Measurements from ENCODE around the gene OR5AK2. TPM values are rescaled to one million over a fixed set of nuclear protein-coding genes. Genes with fewer than 3 reads are reported as not detected.
"Not testable (repeated sequence)": the region's sequence is repeated elsewhere in the genome, so short reads cannot be mapped to it uniquely, and the experiment has no call there.

Gene OR5AK2, protein sequence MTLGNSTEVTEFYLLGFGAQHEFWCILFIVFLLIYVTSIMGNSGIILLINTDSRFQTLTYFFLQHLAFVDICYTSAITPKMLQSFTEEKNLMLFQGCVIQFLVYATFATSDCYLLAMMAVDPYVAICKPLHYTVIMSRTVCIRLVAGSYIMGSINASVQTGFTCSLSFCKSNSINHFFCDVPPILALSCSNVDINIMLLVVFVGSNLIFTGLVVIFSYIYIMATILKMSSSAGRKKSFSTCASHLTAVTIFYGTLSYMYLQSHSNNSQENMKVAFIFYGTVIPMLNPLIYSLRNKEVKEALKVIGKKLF
- total RNA-seq, result not detected
- long read RNA-seq, result 0 reads

DNA sequence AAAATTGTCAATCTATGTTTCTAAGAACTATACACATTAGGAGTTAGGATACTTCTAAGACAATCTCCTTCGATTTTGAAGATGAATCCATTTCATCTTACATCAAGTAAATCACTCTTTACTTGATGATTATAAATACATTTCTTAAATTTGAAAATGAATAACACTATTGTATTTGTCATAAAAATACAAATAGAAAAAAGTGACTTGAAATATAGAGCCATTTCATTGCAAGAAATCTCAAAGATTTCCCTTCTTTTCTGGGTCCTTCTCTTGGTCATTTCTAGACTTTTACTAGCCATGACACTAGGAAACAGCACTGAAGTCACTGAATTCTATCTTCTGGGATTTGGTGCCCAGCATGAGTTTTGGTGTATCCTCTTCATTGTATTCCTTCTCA is at the start of gene OR5AK2:
OR5AK2 (plus strand) TSS at position 301 of the 400 bp plus-strand sequence; CDS start at position 301, 0 bp downstream.
- ATAC-seq (ENCODE audit: poor library complexity) (no peak), DNase-seq (no peak)
- intact Hi-C loops (cut with DNase I), result no loop called here

DNA sequence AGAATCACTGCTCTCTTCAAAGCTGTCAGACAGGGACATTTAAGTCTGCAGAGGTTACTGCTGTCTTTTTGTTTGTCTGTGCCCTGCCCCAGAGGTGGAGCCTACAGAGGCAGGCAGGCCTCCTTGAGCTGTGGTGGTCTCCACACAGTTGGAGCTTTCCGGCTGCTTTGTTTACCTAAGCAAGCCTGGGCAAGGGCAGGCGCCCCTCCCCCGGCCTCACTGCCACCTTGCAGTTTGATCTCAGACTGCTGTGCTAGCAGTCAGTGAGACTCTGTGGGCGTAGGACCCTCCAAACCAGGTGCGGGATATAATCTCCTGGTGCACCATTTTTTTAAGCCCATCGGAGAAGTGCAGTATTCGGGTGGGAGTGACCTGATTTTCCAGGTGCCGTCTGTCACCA is 43.2 kb upstream of the OR5AK2 start:
- intact Hi-C loops (cut with DNase I); DNase-seq; ATAC-seq (ENCODE audit: poor library complexity): not testable (repeated sequence)

DNA sequence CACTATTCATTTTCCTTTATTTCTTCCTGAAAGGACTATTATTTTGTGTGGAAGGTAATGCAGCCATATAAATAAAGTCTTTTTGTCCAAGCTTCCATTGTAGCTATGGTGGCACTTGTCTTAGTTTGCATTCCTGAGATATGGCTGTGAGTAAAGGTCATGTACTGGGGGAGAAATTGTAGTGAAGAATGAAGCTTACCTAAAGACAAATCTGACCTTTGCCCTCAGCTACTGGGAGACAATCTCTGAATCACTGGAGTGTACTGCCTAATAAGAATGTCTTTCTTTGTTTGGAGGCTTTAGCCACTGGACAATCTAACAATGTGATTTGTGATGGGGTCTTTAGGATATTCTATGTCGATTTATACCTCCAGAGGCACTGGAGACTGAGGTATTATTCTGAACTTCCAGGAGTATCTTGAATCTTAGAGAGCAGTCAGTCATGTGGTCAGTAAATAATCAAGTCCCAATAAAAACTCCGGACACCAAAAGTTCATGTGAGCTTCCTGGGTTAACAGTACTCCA is 39.7 kb upstream of the OR5AK2 start:
- DNase-seq (no peak), ATAC-seq (ENCODE audit: poor library complexity) (no peak)
- intact Hi-C loops (cut with DNase I), result no loop called here

DNA sequence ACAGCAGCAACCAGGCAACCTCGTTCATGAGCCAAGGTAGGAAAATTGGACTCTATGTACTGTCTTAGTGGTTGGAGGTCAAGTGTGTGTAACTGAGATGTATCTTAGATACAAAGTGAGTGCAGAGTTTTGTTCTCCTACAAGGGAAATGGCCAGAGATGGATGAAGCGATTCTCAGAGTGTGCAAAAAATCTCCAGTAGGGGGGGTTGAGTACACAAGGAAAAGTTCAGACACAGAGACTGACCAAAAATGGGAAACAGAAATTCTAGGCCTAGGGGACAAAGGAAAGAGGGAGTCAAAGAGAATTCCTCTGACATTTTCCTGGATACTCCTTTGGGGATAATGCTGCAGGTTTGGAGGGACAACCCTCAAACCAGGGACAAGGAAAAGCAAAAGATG is 38.2 kb upstream of the OR5AK2 start:
- intact Hi-C loops (cut with DNase I), result no loop called here
- DNase-seq (no peak), ATAC-seq (ENCODE audit: poor library complexity) (no peak)

DNA sequence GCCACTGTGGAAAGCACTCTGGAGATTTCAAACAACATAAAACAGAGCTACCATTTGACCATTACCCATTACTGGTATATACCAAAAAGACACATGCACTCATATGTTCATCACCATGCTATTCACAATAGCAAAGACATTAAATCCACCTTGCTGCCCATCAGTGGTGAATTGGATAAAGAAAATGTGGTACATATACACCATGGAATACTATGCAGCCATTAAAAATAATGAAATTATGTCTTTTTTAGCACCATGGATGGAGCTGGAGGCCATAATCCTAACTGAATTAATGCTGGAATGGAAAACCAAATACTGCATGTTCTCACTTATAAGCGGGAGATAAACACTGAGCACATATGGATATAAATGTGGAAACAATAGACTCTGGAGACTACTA is 34.8 kb upstream of the OR5AK2 start:
- ATAC-seq (ENCODE audit: poor library complexity); DNase-seq; intact Hi-C loops (cut with DNase I): not testable (repeated sequence)

DNA sequence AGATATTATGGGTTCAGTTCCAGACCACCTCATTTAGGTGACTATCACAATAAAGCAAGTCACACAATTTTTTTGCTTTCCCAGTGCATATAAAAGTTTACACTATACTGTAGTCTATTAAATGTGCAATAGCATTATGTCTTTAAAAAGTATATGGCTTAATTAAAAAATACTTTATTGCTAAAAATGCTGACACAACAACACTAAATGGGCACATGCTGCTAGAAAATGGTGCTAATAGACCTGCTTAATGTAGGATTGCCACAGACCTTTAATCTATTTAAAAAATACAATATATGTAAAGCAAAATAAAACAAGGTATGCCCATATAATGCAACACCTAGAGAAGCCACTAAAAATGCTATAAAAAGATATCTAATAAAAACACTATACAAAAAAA is 27.1 kb upstream of the OR5AK2 start:
- intact Hi-C loops (cut with DNase I), result no loop called here
- ATAC-seq (ENCODE audit: poor library complexity) (no peak), DNase-seq (no peak)

DNA sequence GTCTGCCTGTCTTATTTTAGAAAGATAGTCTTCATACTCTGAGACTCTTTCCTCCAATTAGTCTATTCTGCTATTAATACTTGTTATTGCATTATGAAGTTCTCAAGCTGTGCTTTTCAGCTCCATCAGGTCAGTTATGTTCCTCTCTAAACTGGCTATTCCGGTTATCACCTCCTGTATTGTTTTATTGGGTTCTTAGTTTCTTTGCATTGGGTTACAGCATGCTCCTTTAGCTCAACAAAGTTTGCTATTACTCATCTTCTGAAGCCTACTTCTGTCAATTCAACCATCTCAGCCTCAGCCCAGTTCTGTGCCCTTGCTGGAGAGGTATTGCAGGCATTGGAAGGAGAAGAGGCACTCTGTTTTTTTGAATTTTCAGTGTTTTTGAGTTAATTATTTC is 21.0 kb upstream of the OR5AK2 start:
- no peak for DNase-seq
- ATAC-seq (ENCODE audit: poor library complexity), result no peak
- intact Hi-C loops (cut with DNase I), result no loop called here

DNA sequence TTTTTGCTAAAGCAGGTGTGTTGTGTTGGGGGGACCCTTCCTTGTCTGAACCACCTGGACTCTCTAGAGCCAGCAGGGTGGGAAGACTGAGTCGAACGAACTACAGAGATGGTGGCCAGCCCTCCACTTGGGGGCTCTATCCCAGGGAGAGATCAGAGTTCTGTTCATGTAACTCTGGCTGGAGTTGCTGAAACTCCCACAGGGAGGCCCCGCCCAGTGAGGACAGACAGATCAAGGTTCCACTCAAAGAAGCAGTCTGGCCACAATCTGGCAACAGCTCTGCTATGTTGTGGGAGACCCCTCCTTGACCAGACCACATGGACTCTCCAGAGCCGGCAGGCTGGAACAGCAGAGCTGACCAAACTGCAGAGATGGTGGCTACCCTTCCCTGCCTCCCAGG is 20.2 kb upstream of the OR5AK2 start:
- no peak for ATAC-seq (ENCODE audit: poor library complexity)
- DNase-seq, result no peak
- intact Hi-C loops (cut with DNase I), result no loop called here

DNA sequence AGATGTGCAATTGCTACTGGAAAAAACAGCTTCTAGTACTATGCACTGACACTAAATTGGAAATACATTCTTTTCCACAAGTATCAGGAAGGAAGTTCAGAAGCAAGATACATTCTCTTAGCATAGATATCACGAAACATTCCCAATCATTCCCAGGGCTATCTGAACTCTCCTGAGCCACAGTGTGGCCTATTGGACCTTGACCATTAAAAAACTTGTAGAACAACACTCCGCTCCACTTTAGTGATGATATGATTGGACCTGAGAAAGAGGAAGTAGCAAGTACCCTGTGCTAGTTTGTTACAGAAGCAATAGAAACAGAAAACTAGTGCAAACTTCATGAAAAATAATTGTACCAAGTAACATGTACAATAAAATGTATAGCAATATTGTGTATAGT is 11.4 kb upstream of the OR5AK2 start:
- no peak for ATAC-seq (ENCODE audit: poor library complexity)
- intact Hi-C loops (cut with DNase I), result no loop called here
- no peak for DNase-seq

DNA sequence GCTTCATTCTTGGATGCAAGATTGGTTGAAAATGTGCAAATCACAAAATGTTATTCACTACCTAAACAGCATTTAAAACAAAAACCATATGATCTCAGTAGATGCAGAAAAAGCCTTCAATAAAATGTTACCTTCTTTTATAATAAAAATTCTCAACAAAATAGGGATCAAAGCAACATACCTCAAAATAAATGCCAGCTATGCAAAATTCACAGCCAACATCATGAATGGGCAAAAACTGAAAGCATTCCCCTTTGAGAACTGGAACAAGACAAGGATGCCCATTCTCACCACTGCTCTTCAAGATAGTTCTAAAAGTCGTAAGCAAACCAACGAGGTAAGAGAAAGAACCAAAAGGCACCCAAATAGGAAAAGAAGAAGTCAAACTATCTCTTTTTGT is 2.0 kb downstream of the OR5AK2 start:
- intact Hi-C loops (cut with DNase I), result no loop called here
- ATAC-seq (ENCODE audit: poor library complexity), result no peak

DNA sequence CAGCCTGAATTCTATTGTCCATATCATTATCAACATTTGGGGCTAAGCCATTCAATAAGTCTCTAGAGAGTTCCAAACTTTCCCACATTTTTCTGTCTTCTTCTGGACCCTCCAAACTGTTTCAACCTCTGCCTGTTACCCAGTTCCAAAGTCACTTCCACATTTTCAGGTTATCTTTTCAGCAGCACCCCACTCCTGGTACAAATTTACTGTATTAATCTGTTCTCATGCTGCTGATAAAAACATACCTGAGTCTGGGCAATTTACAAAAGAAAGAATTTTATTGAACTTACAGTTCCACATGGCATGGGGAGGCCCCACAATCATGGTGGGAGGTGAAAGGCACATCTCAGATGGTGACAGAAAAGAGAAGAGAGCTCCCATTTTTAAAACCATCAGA is 5.8 kb downstream of the OR5AK2 start:
- no peak for DNase-seq
- no peak for ATAC-seq (ENCODE audit: poor library complexity)
- intact Hi-C loops (cut with DNase I), result no loop called here

More for the DNA sequence above, 2.0 kb downstream of the OR5AK2 start:
- no peak for DNase-seq

DNA sequence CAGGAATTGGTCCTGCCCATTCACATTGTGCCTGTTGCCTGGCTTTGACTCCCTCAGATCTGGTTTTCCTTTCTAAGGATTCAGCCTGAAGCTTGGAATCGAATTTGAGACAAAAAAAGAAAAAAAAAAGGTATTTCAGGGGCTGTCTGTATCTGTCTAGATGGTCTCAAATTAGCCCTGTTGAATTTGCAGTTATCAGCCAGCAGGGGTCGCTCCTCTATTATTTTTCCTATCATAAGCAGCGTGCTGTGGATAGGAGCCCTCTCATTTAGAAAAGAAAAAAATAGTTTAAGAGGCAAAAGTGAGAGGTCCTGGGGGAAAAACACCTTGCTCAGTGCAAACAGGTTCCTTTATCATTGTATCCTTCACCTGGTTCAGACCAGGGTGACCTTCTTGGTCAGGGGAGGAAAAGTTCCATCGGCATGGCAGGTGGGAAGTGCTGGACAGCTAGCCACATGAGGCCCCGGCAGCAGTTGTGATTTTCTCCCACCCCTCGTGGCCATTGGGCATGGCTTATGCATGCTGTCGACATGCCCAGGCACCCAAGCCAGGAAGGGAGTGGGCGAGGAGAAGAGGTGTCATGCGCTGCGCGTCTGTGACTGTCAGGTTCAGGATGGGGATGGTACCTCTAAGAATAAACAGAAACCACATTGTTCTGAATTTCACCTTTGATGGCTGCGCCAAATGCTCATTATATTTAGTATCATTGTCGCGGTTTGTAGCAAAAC is 13.1 kb downstream of the OR5AK2 start:
- no peak for ATAC-seq (ENCODE audit: poor library complexity)
- no peak for DNase-seq
- intact Hi-C loops (cut with DNase I), result no loop called here

DNA sequence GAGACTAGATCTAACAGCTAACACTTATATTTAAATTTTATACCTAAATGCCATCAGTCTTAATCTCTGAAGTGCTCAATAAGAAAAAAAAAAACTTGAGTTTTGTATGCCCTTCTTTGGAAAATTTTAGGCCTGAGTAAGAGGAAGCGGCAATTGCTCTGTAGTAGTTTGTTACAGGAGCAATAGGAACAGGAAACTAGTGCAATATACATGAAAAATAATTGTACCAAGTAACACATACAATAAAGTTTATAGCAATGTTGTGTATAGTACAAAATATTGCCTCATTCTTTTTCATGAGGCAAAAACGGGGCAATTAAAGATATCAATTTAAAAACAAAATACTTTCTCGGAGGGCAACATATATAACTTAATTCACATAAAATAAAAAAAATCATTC is 19.7 kb downstream of the OR5AK2 start:
- ATAC-seq (ENCODE audit: poor library complexity) (no peak), DNase-seq (no peak)
- intact Hi-C loops (cut with DNase I), result no loop called here

DNA sequence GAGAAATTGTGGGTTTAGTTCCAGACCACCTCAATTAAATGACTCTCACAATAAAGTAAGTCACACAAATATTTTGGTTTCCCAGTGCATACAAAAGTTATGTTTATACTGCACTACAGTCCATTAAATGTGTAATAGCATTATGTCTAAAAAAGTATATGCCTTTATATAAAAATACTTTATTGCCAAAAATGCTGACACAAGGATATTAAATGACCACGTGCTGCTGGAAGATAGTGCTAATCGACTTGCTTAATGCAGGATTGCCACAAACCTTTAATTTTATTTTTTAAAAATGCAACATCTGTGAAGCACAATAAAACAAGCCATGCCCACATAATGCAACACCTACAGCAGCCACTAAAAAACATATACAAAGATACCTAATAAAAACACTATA is 27.0 kb downstream of the OR5AK2 start:
- intact Hi-C loops (cut with DNase I), result no loop called here
- DNase-seq (no peak), ATAC-seq (ENCODE audit: poor library complexity) (no peak)

DNA sequence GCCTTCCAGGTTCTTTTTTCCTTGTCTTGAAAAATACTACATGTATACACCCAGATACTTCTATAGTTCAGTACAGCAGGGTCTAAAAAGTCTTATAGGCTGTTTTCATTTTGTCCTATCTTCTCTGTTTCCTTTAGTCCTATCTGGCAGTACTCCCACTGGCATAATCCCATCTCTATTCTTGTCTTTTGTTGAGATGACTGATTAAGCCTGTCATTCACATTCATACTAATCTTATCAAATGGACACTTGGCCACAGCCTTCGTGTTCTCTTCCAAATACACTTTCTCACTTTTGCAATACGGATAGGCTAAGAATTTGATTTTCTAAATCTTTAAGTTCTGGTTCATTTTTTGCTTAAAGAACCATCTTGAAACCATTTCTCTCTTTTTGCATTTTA is 42.8 kb downstream of the OR5AK2 start:
- DNase-seq (no peak), ATAC-seq (ENCODE audit: poor library complexity) (no peak)
- intact Hi-C loops (cut with DNase I), result no loop called here

Other genes starting within 250 kb of the OR5AK2 start
- not detected for gene OR9G4, start 240.2 kb upstream of the OR5AK2 start, total RNA-seq
- gene LRRC55, start 193.0 kb downstream of the OR5AK2 start, total RNA-seq, result 0.13 TPM
- gene APLNR, start 248.3 kb downstream of the OR5AK2 start, total RNA-seq, result 15.4 TPM